ENCODE data around the gene BACE1. TPM values are rescaled to one million over a fixed set of nuclear protein-coding genes. Genes with fewer than 3 reads are reported as not detected.

The BACE1 gene
- total and polyA plus RNA-seq, 2 of the 13 experiments (the other 11 are each of a cell fraction or from before 2014, with no cell fraction given) = 7.5 to 17.9 TPM

GRCh38 chr11:117356126-117356890 lies 40.3 kb upstream of the BACE1 start (continued):
- no peak for TF ChIP-seq GLMP (CRISPR knock-in tag; IDR thresholded peaks at IDR 0.05; ENCODE audit: borderline replicate concordance)

DNA sequence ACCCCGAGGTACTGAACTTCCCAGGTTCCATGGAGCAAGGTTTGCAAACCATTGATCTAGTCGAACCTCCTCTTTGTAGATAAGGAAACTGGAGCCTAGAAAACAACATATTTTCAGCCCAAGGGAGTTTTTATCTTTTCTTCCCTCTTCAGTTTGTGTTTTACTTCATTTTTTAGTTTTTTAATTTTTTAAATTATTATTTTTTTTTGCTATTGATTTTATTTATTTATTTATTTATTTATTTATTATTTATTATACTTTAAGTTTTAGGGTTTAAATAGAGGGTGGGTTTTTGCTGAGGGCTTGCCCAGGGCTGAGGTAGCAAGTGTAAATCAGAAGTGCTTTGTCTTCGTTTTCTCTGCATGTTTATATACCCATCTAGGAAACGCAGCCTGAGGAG lies 38.5 kb upstream of the BACE1 start:
- ChIA-PET POLR2A (no interaction called here), CTCF (ENCODE audit: low intra/inter-chr PET ratio, low total read pairs) (no interaction called here)
- TF ChIP-seq NR3C1 (CRISPR knock-in tag; IDR thresholded peaks at IDR 0.05) (no peak), PAWR (CRISPR knock-in tag; IDR thresholded peaks at IDR 0.05; ENCODE audit: borderline replicate concordance) (no peak), ZNF672 (CRISPR knock-in tag; IDR thresholded peaks at IDR 0.05) (no peak), ZNF720 (CRISPR knock-in tag; IDR thresholded peaks at IDR 0.05) (no peak), ZNF333 (CRISPR knock-in tag; IDR thresholded peaks at IDR 0.05; ENCODE audit: borderline replicate concordance) (no peak), ZNF784 (CRISPR knock-in tag; IDR thresholded peaks at IDR 0.05; ENCODE audit: borderline replicate concordance) (no peak), NKX3-1 (CRISPR knock-in tag; IDR thresholded peaks at IDR 0.05) (no peak), PHF5A (CRISPR knock-in tag; IDR thresholded peaks at IDR 0.05; ENCODE audit: low read depth, unreplicated experiment) (no peak), DMAP1 (CRISPR knock-in tag; IDR thresholded peaks at IDR 0.05) (no peak), ZSCAN12 (CRISPR knock-in tag; IDR thresholded peaks at IDR 0.05) (no peak), ZNF614 (CRISPR knock-in tag; IDR thresholded peaks at IDR 0.05; ENCODE audit: borderline replicate concordance) (no peak), DR1 (CRISPR knock-in tag; IDR thresholded peaks at IDR 0.05) (no peak), MYNN (CRISPR knock-in tag; IDR thresholded peaks at IDR 0.05; ENCODE audit: low read depth) (no peak)
- TF ChIP-seq, protein P1, sequence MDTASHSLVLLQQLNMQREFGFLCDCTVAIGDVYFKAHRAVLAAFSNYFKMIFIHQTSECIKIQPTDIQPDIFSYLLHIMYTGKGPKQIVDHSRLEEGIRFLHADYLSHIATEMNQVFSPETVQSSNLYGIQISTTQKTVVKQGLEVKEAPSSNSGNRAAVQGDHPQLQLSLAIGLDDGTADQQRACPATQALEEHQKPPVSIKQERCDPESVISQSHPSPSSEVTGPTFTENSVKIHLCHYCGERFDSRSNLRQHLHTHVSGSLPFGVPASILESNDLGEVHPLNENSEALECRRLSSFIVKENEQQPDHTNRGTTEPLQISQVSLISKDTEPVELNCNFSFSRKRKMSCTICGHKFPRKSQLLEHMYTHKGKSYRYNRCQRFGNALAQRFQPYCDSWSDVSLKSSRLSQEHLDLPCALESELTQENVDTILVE (CRISPR knock-in tag; IDR thresholded peaks at IDR 0.05) = no peak
- TF ChIP-seq, protein P2, sequence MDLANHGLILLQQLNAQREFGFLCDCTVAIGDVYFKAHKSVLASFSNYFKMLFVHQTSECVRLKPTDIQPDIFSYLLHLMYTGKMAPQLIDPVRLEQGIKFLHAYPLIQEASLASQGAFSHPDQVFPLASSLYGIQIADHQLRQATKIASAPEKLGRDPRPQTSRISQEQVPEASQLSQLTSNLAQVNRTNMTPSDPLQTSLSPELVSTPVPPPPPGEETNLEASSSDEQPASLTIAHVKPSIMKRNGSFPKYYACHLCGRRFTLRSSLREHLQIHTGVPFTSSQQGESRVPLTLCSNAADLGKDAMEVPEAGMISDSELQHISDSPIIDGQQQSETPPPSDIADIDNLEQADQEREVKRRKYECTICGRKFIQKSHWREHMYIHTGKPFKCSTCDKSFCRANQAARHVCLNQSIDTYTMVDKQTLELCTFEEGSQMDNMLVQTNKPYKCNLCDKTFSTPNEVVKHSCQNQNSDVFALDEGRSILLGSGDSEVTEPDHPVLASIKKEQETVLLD (CRISPR knock-in tag; IDR thresholded peaks at IDR 0.05; ENCODE audit: low read depth) = no peak
- TF ChIP-seq, protein P3, sequence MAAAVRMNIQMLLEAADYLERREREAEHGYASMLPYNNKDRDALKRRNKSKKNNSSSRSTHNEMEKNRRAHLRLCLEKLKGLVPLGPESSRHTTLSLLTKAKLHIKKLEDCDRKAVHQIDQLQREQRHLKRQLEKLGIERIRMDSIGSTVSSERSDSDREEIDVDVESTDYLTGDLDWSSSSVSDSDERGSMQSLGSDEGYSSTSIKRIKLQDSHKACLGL (CRISPR knock-in tag; IDR thresholded peaks at IDR 0.05) = no peak
- in situ Hi-C loops (cut with HindIII; ENCODE audit: extremely low pct_ligation_motif_present, low pct_unique_long_range_greater_than_20kb) (no loop called here), intact Hi-C loops (cut with micrococcal nuclease; ENCODE audit: unreplicated experiment) (no loop called here)
- Histone ChIP-seq H3K79me2 (ENCODE audit: insufficient read depth, low read length) (no peaks in the 10 kb centered on the region), H3K4me2 (ENCODE audit: low read depth, low read length) (no peak overlapping the region), H3K9me3 (ENCODE audit: low read length) (no peaks in the 10 kb centered on the region), H2AFZ (ENCODE audit: low read length) (no peak overlapping the region), H3K36me3 (replicated peaks in 1 of 2; ENCODE audit: control insufficient read depth in 1 of 2, insufficient read depth in 2 of 2, low read length in 2 of 2) (peaks cover 12 to 28% of the 10 kb centered on the region in 2 experiments), H3K4me1 (ENCODE audit: insufficient read depth, low read length) (no peaks in the 10 kb centered on the region), H3K27me3 (ENCODE audit: control insufficient read depth in 1 of 2, insufficient read depth in 2 of 2, low read length in 2 of 2) (no peaks in the 10 kb centered on the region), H4K20me1 (ENCODE audit: insufficient read depth, low read length) (no peaks in the 10 kb centered on the region), H3K9ac (ENCODE audit: insufficient read depth, low read depth, low read length) (no peak overlapping the region), H3K27ac (ENCODE audit: extremely low read length, insufficient read depth, low read length) (no peak overlapping the region), H3K4me3 (replicated peaks in 1 of 3; ENCODE audit: insufficient read depth in 1 of 3, low read depth in 2 of 3, low read length in 3 of 3) (no peak overlapping the region)
- BruUV-seq (replicated peaks) = no TSS peak
- no peak for FAIRE-seq
- no peak for DNase-seq (ENCODE audit: low spot score)
- 94% methylated on average over 4 of the region's 4 CpGs for WGBS (ENCODE audit: low lambda C conversion rate)
- no peak for ATAC-seq
